Osteocyte (in vitro differentiated cells): Measurements from ENCODE around the gene C1QTNF5. TPM values are rescaled to one million over a fixed set of nuclear protein-coding genes. Genes with fewer than 3 reads are reported as not detected.

Source experiments
- DNase-seq: peaks from one replicate; pipeline ENCODE4 v3.0.0; 2021; ENCODE audit warnings: mixed read lengths; ENCODE audit not compliant: unreplicated experiment; ENCODE audit errors: extremely low spot score
- H3K27ac Mint-ChIP-seq: one replicate; pipeline ENCODE4 v1.8.0; 2021; ENCODE audit warnings: mild to moderate bottlenecking, mixed read lengths; ENCODE audit not compliant: unreplicated experiment
- H3K27me3 Mint-ChIP-seq: one replicate; pipeline ENCODE4 v1.8.0; 2021; ENCODE audit warnings: mixed read lengths; ENCODE audit not compliant: unreplicated experiment
- H3K36me3 Mint-ChIP-seq: one replicate; pipeline ENCODE4 v1.8.0; 2021; ENCODE audit warnings: mixed read lengths; ENCODE audit not compliant: unreplicated experiment
- H3K4me1 Mint-ChIP-seq: one replicate; pipeline ENCODE4 v1.8.0; 2021; ENCODE audit warnings: mixed read lengths; ENCODE audit not compliant: unreplicated experiment
- H3K4me3 Mint-ChIP-seq: one replicate; pipeline ENCODE4 v1.8.0; 2021; ENCODE audit warnings: mild to moderate bottlenecking, moderate library complexity, mixed read lengths; ENCODE audit not compliant: unreplicated experiment
- H3K9me3 Mint-ChIP-seq: one replicate; pipeline ENCODE4 v1.8.0; 2021; ENCODE audit warnings: mixed read lengths; ENCODE audit not compliant: unreplicated experiment
- total RNA-seq: library from RNA; stranded (reverse); gene quantifications from 2 replicates; pipeline ENCODE4 v1.2.1, GENCODE V29; 2021
- TF ChIP-seq, protein P1 (sequence below): fragments of 200-600 bp; sonication (generic); IDR thresholded peaks from 2 replicates; pipeline ENCODE4 v1.5.0; 2021; ENCODE audit warnings: antibody characterized with exemption, mild to moderate bottlenecking, moderate library complexity

C1QTNF5 gene
- total RNA-seq, 1 donor from 2014 or later: 8.4 TPM

DNA sequence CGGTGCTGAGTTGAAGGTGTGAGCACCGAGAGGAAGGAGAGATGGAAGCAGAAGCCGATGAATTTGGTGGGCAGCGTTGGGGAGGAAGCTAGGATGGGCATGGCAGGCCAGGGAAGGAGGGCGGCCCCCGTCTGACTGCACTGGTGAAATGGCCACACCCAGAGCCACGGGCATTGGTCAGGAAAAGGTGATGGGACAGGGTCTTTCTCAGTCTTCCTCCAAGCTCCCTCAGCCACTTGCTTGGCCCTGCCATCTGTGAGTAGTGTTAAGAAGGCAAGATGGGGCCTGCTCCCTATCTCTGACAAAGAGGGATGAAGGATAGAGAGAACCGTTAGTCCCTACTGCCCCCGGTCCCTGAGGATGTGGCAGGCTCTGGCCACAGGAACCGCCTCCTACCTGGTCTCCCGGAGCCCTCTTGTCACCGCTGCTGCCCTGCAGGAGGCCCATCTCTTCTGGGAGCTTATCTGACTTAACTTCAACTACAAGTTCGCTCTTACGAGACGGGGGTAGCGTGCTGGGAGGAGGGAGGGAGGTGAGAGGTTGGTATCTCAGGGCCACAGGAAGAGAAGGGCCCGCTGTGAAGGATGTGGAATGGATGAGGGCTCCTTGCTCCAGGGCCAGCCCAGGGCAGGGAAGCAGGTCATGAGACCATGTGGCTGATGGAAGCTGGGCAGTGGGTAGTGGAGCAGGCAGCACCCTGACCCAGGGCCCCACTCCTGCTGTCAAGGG, 30.6 kb downstream of the C1QTNF5 start:
- Mint-ChIP-seq H3K27me3 (no peaks in the 10 kb centered on the region), H3K9me3 (no peaks in the 10 kb centered on the region), H3K4me3 (no peak overlapping the region), H3K36me3 (peaks cover 16% of the 10 kb centered on the region), H3K27ac (no peak overlapping the region), H3K4me1 (peaks cover 16% of the 10 kb centered on the region)
- DNase-seq: no peak
- TF ChIP-seq, protein P1, sequence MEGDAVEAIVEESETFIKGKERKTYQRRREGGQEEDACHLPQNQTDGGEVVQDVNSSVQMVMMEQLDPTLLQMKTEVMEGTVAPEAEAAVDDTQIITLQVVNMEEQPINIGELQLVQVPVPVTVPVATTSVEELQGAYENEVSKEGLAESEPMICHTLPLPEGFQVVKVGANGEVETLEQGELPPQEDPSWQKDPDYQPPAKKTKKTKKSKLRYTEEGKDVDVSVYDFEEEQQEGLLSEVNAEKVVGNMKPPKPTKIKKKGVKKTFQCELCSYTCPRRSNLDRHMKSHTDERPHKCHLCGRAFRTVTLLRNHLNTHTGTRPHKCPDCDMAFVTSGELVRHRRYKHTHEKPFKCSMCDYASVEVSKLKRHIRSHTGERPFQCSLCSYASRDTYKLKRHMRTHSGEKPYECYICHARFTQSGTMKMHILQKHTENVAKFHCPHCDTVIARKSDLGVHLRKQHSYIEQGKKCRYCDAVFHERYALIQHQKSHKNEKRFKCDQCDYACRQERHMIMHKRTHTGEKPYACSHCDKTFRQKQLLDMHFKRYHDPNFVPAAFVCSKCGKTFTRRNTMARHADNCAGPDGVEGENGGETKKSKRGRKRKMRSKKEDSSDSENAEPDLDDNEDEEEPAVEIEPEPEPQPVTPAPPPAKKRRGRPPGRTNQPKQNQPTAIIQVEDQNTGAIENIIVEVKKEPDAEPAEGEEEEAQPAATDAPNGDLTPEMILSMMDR: no peak

DNA sequence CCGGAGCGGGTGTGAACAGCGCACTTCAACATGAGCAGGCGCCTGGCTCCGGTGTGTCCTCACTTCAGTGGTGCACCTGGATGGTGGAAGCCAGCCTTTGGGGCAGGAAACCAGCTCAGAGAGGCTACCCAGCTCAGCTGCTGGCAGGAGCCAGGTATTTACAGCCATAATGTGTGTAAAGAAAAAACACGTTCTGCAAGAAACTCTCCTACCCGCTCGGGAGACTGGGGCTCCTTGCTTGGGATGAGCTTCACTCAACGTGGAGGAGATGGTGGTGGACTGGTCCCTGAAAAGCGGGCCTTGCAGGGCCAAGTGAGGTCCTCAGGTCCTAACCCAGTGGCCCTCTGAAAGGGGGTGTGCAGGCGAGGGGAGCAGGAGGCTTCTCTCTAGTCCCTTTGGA, 31.3 kb downstream of the C1QTNF5 start:
- Mint-ChIP-seq H3K4me3 (no peak overlapping the region), H3K4me1 (peaks cover 13% of the 10 kb centered on the region), H3K27me3 (no peaks in the 10 kb centered on the region), H3K36me3 (peaks cover 16% of the 10 kb centered on the region), H3K9me3 (no peaks in the 10 kb centered on the region), H3K27ac (no peak overlapping the region)
- DNase-seq: no peak
- TF ChIP-seq, protein P1: no peak

DNA sequence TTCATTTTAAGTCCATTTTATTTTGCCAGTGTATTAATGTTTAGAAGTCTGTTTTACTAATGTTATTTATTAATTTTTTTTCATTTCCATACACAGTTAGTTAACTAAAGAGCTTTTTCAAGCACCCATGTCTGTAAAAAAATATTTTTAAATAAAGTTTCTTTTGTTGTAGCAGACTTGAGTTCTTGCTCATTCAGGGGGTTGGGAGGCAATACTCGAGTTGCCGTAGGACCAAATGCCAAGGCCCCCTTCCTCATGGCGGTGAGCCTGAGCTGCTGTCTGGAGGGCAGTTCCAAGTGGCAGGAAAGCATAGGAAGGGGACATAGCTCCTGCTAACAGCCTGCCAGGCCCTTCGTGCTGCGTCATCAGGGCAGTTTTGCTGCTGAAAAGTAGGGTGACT, 32.7 kb downstream of the C1QTNF5 start:
- no peak overlapping the region for H3K4me3 Mint-ChIP-seq

DNA sequence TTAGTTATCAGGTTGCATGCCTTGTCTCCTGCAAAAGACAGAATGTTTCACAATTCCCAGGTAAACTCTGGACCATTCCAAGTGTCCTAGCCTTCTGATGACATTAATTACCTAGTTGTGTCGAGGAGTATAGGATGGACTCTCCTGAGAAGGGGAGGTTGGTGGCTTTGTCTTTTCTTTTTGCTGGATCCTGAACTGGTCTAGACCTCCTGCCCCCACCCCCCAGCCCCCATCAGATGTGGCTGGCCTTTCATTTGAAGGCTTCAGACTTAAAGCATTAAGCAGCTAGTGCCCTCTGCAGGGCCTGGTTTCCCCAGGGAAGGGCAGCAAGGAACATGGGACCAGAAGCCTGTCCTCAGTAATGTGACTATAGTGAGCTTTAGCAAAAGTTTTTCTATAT, 33.5 kb downstream of the C1QTNF5 start:
- H3K36me3 Mint-ChIP-seq: peaks cover 16% of the 10 kb centered on the region
- H3K4me1 Mint-ChIP-seq: peaks cover 13% of the 10 kb centered on the region
- DNase-seq: no peak
- H3K27me3 Mint-ChIP-seq: no peaks in the 10 kb centered on the region
- TF ChIP-seq, protein P1: no peak
- peak overlapping the region; percentile 47 for H3K27ac Mint-ChIP-seq
- H3K4me3 Mint-ChIP-seq: no peak overlapping the region
- no peaks in the 10 kb centered on the region for H3K9me3 Mint-ChIP-seq

More for the DNA sequence above, 32.7 kb downstream of the C1QTNF5 start:
- H3K27me3 Mint-ChIP-seq: no peaks in the 10 kb centered on the region
- peaks cover 13% of the 10 kb centered on the region for H3K4me1 Mint-ChIP-seq
- no peak overlapping the region for H3K27ac Mint-ChIP-seq
- H3K9me3 Mint-ChIP-seq: no peaks in the 10 kb centered on the region
- peaks cover 18% of the 10 kb centered on the region for H3K36me3 Mint-ChIP-seq
- no peak for DNase-seq
- TF ChIP-seq, protein P1: no peak

DNA sequence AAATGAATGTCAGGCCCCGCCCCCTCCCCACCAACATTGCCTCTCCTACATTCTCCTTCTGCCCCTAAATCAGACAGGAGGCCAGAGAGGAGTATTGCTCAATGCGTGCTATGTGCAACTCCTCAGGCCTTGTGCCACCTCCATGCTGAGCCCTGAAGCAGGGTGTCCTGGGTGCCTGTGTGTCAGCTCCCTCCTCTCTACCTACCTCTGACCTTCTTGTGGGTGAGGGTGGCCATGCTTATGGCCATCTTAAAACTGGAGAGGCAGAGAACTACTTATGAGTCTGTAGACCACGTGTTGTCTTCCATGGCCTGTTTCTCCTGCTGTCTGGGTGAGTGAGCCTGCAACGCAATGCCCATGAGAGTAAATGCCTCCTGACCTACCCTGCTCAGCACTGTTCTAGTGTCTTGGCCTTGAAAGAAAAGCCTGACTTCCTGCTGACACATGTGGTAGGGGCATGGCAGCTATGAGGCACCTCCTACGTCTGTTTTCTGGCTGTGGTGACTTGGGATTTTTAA, 34.3 kb downstream of the C1QTNF5 start:
- no peak for DNase-seq
- H3K9me3 Mint-ChIP-seq: no peaks in the 10 kb centered on the region
- peaks cover 18% of the 10 kb centered on the region for H3K36me3 Mint-ChIP-seq
- no peaks in the 10 kb centered on the region for H3K27me3 Mint-ChIP-seq
- peak overlapping the region; percentile 83 for H3K27ac Mint-ChIP-seq
- H3K4me1 Mint-ChIP-seq: peaks cover 13% of the 10 kb centered on the region
- TF ChIP-seq, protein P1: no peak
- H3K4me3 Mint-ChIP-seq: no peak overlapping the region
